Esophagus squamous epithelium (tissue), 4 donors: ENCODE results near the gene MMP11.

Experiments used
- POLR2A ChIP-seq, 4 donors: fragments of 450-650 bp; IDR thresholded peaks; one replicate each; pipeline ENCODE4 v1.6.1; 2017; ENCODE audit warnings: antibody characterized with exemption in 4 of 4, mild to moderate bottlenecking in 4 of 4, moderate library complexity in 3 of 4
- TF ChIP-seq, protein P1 (sequence below), 6 experiments: fragments of 450-650 bp in 4 of 6; fragments of 200-600 bp in 2 of 6; sonication (generic) in 2 of 6; IDR thresholded peaks; one replicate each; pipeline ENCODE4 v1.5.1; 2016 to 2019; ENCODE audit warnings: antibody characterized with exemption in 6 of 6, mild to moderate bottlenecking in 4 of 6, moderate library complexity in 4 of 6

DNA sequence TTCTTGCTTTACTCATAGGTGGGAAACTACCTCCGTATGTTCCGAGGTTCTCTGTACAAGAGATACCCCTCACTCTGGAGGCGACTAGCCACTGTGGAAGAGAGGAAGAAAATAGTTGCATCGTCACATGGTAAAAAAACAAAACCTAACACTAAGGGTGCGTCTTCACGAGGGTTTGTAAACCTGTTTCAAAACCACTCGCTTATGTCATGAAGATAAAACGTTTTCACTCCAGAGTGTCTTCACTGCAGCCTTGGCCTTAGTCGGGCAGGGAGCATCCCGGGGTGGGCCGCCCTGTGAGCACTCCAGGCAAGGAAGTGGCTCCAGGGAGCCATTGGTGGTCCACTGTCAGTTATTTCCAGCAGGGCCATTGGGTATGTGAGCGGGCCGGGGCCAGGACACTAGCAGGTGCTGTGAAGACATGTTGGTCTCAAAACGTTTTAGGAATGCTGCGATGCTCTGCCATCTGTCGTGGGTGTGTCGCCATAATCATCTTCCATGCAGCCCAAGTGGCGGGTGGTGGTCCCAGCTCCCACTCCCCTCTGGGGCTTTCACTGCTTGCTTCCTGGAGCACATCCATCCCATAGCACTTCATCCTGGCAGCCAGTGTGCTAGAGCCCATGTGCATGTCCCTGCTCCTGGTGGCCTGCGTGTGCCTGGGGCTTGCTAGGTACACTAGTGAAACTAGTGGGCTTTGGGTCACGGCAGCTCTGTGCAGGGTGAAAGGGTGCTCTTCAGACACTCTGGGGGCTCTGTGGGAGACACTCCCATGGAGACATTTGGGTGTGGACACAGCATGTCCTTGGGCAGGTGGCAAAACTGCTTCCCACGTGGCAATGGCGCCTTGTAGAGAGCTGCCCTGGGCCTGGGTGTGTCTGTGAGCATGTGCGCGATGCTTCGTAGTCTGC is 19.3 kb downstream of the MMP11 start:
- TF ChIP-seq, protein P1, sequence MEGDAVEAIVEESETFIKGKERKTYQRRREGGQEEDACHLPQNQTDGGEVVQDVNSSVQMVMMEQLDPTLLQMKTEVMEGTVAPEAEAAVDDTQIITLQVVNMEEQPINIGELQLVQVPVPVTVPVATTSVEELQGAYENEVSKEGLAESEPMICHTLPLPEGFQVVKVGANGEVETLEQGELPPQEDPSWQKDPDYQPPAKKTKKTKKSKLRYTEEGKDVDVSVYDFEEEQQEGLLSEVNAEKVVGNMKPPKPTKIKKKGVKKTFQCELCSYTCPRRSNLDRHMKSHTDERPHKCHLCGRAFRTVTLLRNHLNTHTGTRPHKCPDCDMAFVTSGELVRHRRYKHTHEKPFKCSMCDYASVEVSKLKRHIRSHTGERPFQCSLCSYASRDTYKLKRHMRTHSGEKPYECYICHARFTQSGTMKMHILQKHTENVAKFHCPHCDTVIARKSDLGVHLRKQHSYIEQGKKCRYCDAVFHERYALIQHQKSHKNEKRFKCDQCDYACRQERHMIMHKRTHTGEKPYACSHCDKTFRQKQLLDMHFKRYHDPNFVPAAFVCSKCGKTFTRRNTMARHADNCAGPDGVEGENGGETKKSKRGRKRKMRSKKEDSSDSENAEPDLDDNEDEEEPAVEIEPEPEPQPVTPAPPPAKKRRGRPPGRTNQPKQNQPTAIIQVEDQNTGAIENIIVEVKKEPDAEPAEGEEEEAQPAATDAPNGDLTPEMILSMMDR (IDR thresholded peaks at IDR 0.05) = no peak
- TF ChIP-seq POLR2A (IDR thresholded peaks at IDR 0.05) = no peak
